MCF 10A (cell line): ENCODE results near the gene PTCHD4. TPM values are rescaled to one million over a fixed set of nuclear protein-coding genes. Genes with fewer than 3 reads are reported as not detected.
"Not testable (repeated sequence)": the region's sequence is repeated elsewhere in the genome, so short reads cannot be mapped to it uniquely, and the experiment has no call there.

Experiments used
- BruUV-seq: library from RNA; stranded (reverse); fragments of 400-500 nt; replicated peaks from 2 replicates; lab custom pipeline; 2021; lab: Mats Ljungman, UMichigan
- CTCF ChIA-PET: fragments of 300-600 bp; sonication (Branson Sonifier 250); formaldehyde crosslinking; extraction: SDS; loops from one replicate; lab custom pipeline; 2021; ENCODE audit warnings: antibody characterized with exemption, inconsistent platforms; lab: Yijun Ruan, JAX
- POLR2A ChIA-PET: fragments of 300-600, 350-650 bp; sonication (Branson Sonifier 250); formaldehyde crosslinking; extraction: SDS; loops from one replicate; lab custom pipeline; 2020; ENCODE audit warnings: antibody characterized with exemption, inconsistent platforms; lab: Yijun Ruan, JAX
- DNase-seq: peaks from one replicate; pipeline ENCODE4 v3.0.0-alpha.2; 2018; ENCODE audit not compliant: unreplicated experiment
- H3K27ac Mint-ChIP-seq: one replicate; pipeline ENCODE4 v1.8.0; 2022; ENCODE audit warnings: mild to moderate bottlenecking, low read depth, mixed read lengths; ENCODE audit not compliant: unreplicated experiment
- H3K27me3 Mint-ChIP-seq: one replicate; pipeline ENCODE4 v1.8.0; 2022; ENCODE audit warnings: mixed read lengths; ENCODE audit not compliant: insufficient read depth, unreplicated experiment
- H3K36me3 Mint-ChIP-seq: one replicate; pipeline ENCODE4 v1.8.0; 2022; ENCODE audit warnings: mild to moderate bottlenecking, moderate library complexity, mixed read lengths; ENCODE audit not compliant: insufficient read depth, unreplicated experiment
- H3K4me1 Mint-ChIP-seq: one replicate; pipeline ENCODE4 v1.8.0; 2022; ENCODE audit warnings: mixed read lengths; ENCODE audit not compliant: insufficient read depth, unreplicated experiment
- H3K4me3 Mint-ChIP-seq: one replicate; pipeline ENCODE4 v1.8.0; 2022; ENCODE audit warnings: mild to moderate bottlenecking, moderate library complexity, mixed read lengths; ENCODE audit not compliant: unreplicated experiment
- H3K9me3 Mint-ChIP-seq: one replicate; pipeline ENCODE4 v1.8.0; 2022; ENCODE audit warnings: mixed read lengths; ENCODE audit not compliant: unreplicated experiment
- CTCF ChIP-seq: fragments of 200-600 bp; IDR thresholded peaks from one replicate; pipeline ENCODE4 v1.8.0; 2022; ENCODE audit warnings: antibody characterized with exemption, mild to moderate bottlenecking; ENCODE audit not compliant: unreplicated experiment
- intact Hi-C: fragments of 100-400 bp; cut with micrococcal nuclease; formaldehyde crosslinking; loops from 2 replicates; pipeline ENCODE4 v1.14.1; 2022
- total RNA-seq: library from RNA; stranded (reverse); gene quantifications from 2 replicates; pipeline ENCODE4 v1.2.3, GENCODE V29; 2022

PTCHD4 gene
- total RNA-seq, 1 experiment from 2014 or later: 8.4 TPM

- peaks cover 19% of the 10 kb centered on the region for H3K36me3 Mint-ChIP-seq
- no peak for DNase-seq
- ChIA-PET CTCF (no interaction called here), POLR2A (interaction anchor here (0.9 to 2.2 kb wide), 8 partner anchors 9 to 139 kb away, joined by 3 to 9 read pairs (median 5); no protein-coding TSS in a partner anchor)
- H3K27ac Mint-ChIP-seq: peak overlapping the region; percentile 98
- H3K4me1 Mint-ChIP-seq: peaks cover 15% of the 10 kb centered on the region
- H3K27me3 Mint-ChIP-seq: no peaks in the 10 kb centered on the region
- H3K4me3 Mint-ChIP-seq: peak overlapping the region; percentile 97
- intact Hi-C loops: loop anchor here (2.0 to 10.0 kb wide), 2 partner anchors 24 to 714 kb away; no protein-coding TSS in a partner anchor
- BruUV-seq: no TSS peak
- H3K9me3 Mint-ChIP-seq: peaks cover under 1% of the 10 kb centered on the region
- TF ChIP-seq CTCF: no peak
Measured at GRCh38 chr6:48110436-48111142, 408 bp downstream of the PTCHD4 start.

- peak; percentile 36 for DNase-seq
- ChIA-PET CTCF (no interaction called here), POLR2A (interaction anchor here (1.1 to 1.7 kb wide), 2 partner anchors 27 to 32 kb away, joined by 4 to 6 read pairs; no protein-coding TSS in a partner anchor)
- Mint-ChIP-seq H3K27ac (peak overlapping the region; percentile 98), H3K9me3 (peaks cover 7% of the 10 kb centered on the region), H3K27me3 (no peaks in the 10 kb centered on the region), H3K36me3 (peaks cover 23% of the 10 kb centered on the region), H3K4me1 (peaks cover 21% of the 10 kb centered on the region), H3K4me3 (peak overlapping the region; percentile 97)
- TF ChIP-seq CTCF: no peak
- BruUV-seq: TSS peak; percentile 46
- intact Hi-C loops: loop anchor here (2.0 to 10.0 kb wide), 2 partner anchors 25 to 715 kb away; no protein-coding TSS in a partner anchor
Measured at GRCh38 chr6:48109944-48110343, 1.1 kb downstream of the PTCHD4 start.

- not testable (repeated sequence) for H3K4me3 Mint-ChIP-seq, H3K27me3 Mint-ChIP-seq, DNase-seq, H3K27ac Mint-ChIP-seq, BruUV-seq
- Mint-ChIP-seq H3K36me3 (peaks cover 42% of the 10 kb centered on the region), H3K9me3 (peaks cover 22% of the 10 kb centered on the region), H3K4me1 (peaks cover 40% of the 10 kb centered on the region)
- ChIA-PET POLR2A (interaction anchor here (0.6 to 1.2 kb wide), 2 partner anchors 9 to 679 kb away, joined by 4 to 5 read pairs; partner anchors contain the start of gene PTCHD4), CTCF (interaction anchor here (0.6 to 1.5 kb wide), 5 partner anchors 9 to 663 kb away, joined by 3 to 4 read pairs (median 3); no protein-coding TSS in a partner anchor)
- intact Hi-C loops: loop anchor here (5.0 kb wide), 1 partner anchor 780 kb away; no protein-coding TSS in a partner anchor
Measured at GRCh38 chr6:48102476-48103195, 8.4 kb downstream of the PTCHD4 start.

- peaks cover 40% of the 10 kb centered on the region for H3K4me1 Mint-ChIP-seq
- ChIA-PET CTCF (interaction anchor here (0.6 to 1.1 kb wide), 3 partner anchors 43 to 1309 kb away, joined by 3 to 5 read pairs (median 4); no protein-coding TSS in a partner anchor), POLR2A (interaction anchor here (1.2 kb wide), 1 partner anchor 10 kb away, joined by 4 read pairs; the partner anchor contains the start of gene PTCHD4)
- intact Hi-C loops: loop anchor here (5.0 kb wide), 1 partner anchor 781 kb away; no protein-coding TSS in a partner anchor
- no peak overlapping the region for H3K4me3 Mint-ChIP-seq
- DNase-seq: peak; percentile 61
- H3K36me3 Mint-ChIP-seq: peaks cover 33% of the 10 kb centered on the region
- peaks cover 22% of the 10 kb centered on the region for H3K9me3 Mint-ChIP-seq
- BruUV-seq: no TSS peak
- no peaks in the 10 kb centered on the region for H3K27me3 Mint-ChIP-seq
- no peak for TF ChIP-seq CTCF
- peak overlapping the region; percentile 61 for H3K27ac Mint-ChIP-seq
Measured at GRCh38 chr6:48101290-48101689, 9.7 kb downstream of the PTCHD4 start.
